H1 (cell line): ENCODE data around the gene CDC42BPB. TPM values are rescaled to one million over a fixed set of nuclear protein-coding genes. Genes with fewer than 3 reads are reported as not detected.

Source experiments
- BCL11A ChIP-seq, 2 experiments: IDR thresholded peaks; one replicate each; pipeline ENCODE4 v1.6.1; 2011; ENCODE audit warnings: low read depth in 2 of 2, low read length in 2 of 2, mild to moderate bottlenecking in 2 of 2
- NANOG ChIP-seq: IDR thresholded peaks from 2 replicates; pipeline ENCODE4 v1.6.1; 2011; ENCODE audit warnings: low read length, low read depth, mild to moderate bottlenecking, inconsistent platforms; ENCODE audit not compliant: insufficient read depth, poor library complexity, severe bottlenecking
- RFX5 ChIP-seq: IDR thresholded peaks from 2 replicates; pipeline ENCODE4 v1.6.1; 2011; ENCODE audit warnings: low read depth, low read length, improper control_type of control experiment, borderline replicate concordance
- SP1 ChIP-seq: IDR thresholded peaks from 2 replicates; pipeline ENCODE4 v1.6.1; 2011; ENCODE audit warnings: low read depth, low read length
- polyA plus RNA-seq, 7 experiments: library from polyadenylated mRNA; depleted of rRNA in 3 of 7; stranded (reverse) in 5 of 7; unstranded in 2 of 7; fragments of >200 nt in 5 of 7; fragments of 200-250 nt in 2 of 7; gene quantifications; 1 replicate in 5 of 7; 2 replicates in 1 of 7; 4 replicates in 1 of 7; pipeline versions ENCODE4 v1.2.1 to v1.2.3, GENCODE V29; 2011 to 2013; ENCODE audit warnings: missing spikeins in 2 of 7, mixed read lengths in 2 of 7
- total RNA-seq: library from RNA; stranded (reverse); fragmentation: NEBNext Ultra II Directional; extraction: Animal tissue kit (Norgen Biotek cat#: 25700); gene quantifications from 2 replicates; pipeline ENCODE4 v1.2.1, GENCODE V29; 2021

The CDC42BPB gene
- total and polyA plus RNA-seq, 2 of the 8 experiments (the other 6 are each of a cell fraction or from before 2014, with no cell fraction given), result 51.2 to 88.2 TPM

DNA sequence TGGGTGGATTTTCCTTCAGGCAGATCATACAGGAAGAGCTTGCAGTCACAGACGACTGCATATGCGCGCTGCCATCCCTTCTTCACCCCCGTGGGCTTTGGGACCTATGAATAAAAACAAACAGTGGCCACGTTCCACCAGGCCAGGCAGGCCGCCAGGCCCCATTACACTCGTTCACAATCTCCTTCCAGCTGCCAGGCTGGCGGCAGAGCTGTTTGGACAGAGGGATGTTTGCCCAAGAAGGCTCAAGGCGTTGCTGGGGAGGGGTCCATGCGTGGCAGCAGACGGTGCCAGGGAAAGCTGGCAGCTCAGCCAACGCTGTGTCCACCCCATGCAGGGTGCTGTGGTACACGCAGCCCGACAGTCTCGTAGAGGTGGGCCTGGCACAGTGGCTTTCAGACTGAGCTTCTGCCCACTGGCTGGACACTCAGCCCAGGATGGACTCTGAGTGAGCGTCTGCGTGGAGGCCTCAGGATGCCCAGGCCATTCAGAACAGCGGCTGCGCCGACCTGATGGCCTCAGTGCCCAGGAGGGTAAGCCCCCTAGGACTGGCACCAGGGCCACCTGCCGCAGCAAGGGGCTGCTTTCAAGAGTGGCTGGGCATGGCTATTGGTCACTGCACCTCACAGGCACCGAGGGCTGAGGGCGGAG lies 107.4 kb downstream of the CDC42BPB start (continued):
- TF ChIP-seq NANOG (no peak), RFX5 (no peak), BCL11A (IDR thresholded peaks at IDR 0.05; ENCODE audit: low read depth in 2 of 2, low read length in 2 of 2) (no peak), SP1 (no peak)
- TF ChIP-seq, all 59 proteins: peak for 0
